ENCODE measurements around the gene HSPB6.

GRCh38 chr19:35727956-35728706, 28.7 kb downstream of the HSPB6 start:
- TF ChIP-seq POLR2A (IDR thresholded peaks at IDR 0.05; ENCODE audit: low read length) (no peak), GATA1 (IDR thresholded peaks at IDR 0.05; ENCODE audit: low read depth, low read length) (no peak)

All from erythroblast (primary cell).